ENCODE results near the gene PDCD7.
"Not testable (repeated sequence)": the region's sequence is repeated elsewhere in the genome, so short reads cannot be mapped to it uniquely, and the experiment has no call there.

Gene PDCD7

DNA sequence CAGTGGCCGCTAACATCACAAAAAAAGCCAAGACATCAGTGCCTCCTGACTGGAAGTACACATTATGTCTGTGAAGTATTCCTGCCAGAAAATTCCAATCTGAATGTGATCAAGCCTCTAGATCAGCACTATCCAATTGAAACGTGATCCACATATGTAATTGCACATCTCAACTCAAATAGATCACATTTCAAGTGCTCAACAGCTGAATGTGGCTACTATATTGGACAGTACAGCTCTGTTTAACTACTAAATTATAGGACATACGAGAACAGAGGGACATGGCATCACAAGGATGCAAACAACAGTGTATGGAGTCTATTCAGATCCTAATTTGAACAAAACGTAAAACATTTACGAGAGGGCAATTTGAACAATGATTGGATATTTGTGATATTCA lies 18.1 kb downstream of the PDCD7 start:
- no peak for DNase-seq (ENCODE audit: low read depth, low spot score)

DNA sequence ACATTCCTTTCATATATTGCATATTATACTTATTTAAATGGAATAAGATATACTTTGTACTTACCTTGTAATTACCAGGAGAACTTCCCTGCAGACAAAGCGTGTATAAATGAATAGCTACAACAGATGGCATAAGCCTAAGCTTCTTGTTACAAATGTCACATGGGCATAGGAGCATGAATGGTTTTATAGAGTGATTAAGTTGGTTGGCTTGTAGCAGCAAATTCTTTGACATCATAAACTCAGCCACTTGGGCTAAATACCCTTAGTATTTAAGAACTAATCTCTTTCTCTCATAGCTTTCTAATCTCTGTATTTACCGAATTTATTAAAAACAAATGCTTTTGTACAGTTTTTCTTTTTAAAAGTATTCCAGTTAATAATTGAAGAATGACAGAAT lies 18.5 kb downstream of the PDCD7 start, which contains the start of gene UBAP1L:
TSS of gene UBAP1L (minus strand) at position 115 of the 400 bp plus-strand sequence. CDS start 8,985 bp downstream, outside the sequence.
- DNase-seq (ENCODE audit: low read depth, low spot score): no peak

GRCh38 chr15:65110676-65111292 lies 22.8 kb downstream of the PDCD7 start:
- DNase-seq (ENCODE audit: low read depth, low spot score): no peak

GRCh38 chr15:65106011-65106590 lies 27.5 kb downstream of the PDCD7 start:
- DNase-seq (ENCODE audit: low read depth, low spot score): no peak

GRCh38 chr15:65105038-65105437 lies 28.6 kb downstream of the PDCD7 start:
- no peak for DNase-seq (ENCODE audit: low read depth, low spot score)

GRCh38 chr15:65102912-65103311 lies 30.7 kb downstream of the PDCD7 start:
- DNase-seq (ENCODE audit: low read depth, low spot score): no peak

DNA sequence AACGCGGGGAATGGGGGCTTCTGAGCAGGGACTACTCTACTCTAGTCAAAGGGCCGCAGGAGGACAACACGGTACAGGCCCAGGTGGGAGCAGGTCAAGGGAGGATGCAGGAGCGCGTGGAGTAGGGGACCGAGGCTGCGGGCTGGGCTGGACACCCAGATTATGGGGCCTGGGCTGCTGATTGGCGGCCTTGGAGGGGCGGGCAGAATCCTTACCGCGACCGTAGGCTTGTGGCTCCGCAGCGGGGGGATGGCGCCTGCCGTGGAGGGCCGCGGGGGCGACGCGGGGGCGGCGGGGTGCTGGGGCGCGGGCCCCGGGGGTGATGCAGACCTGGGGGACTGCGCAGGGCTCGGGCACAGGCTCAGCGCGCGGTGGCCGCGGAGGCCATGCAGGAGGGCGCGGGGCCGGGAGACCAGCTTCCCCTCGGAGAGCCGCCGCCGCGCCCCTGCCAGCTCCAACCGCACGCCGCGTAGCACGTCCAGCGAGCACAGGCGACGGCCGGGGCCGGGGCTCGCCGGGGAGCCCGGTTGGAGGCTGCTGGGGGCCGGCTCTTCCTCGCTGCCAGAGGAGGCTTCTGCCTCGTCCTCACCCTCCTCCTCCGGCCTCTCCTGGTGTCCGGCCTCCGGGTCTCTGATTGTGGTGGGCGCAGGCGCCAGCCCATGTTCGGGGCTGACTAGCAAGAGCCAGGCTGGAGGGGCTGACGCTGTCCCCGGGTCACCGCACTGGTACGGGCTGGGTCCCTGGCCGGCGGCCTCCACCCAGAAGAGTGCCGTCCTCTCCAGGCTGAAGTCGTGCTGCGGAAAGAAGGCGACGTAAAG lies 31.5 kb downstream of the PDCD7 start:
- no peak for DNase-seq (ENCODE audit: low read depth, low spot score)

- DNase-seq (ENCODE audit: low read depth, low spot score): no peak
Observed at GRCh38 chr15:65101411-65101890, 32.2 kb downstream of the PDCD7 start.

DNA sequence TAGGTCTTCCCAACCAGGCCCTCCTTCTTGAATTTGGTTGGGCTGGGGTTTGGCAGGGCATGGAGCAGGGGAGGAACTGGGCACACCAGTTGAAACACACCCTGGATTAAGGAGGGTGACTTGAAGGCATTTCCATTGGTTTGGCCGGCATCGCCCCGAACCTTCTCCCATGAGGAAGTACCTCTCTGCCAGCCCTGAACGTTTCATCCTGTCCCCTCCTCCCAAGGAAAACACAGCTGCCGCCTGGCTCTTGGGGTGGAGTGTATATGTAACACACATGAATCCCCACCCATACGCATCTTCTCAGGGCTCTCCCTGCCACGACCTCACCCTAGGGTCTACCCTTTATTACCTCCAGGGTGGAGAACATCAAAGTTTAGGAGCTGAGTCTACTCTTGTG lies 33.2 kb downstream of the PDCD7 start:
- DNase-seq (ENCODE audit: low read depth, low spot score): no peak

GRCh38 chr15:65099801-65100200 lies 33.8 kb downstream of the PDCD7 start:
- not testable (repeated sequence) for DNase-seq (ENCODE audit: low read depth, low spot score)

GRCh38 chr15:65099336-65099735 lies 34.3 kb downstream of the PDCD7 start:
- DNase-seq (ENCODE audit: low read depth, low spot score): no peak

DNA sequence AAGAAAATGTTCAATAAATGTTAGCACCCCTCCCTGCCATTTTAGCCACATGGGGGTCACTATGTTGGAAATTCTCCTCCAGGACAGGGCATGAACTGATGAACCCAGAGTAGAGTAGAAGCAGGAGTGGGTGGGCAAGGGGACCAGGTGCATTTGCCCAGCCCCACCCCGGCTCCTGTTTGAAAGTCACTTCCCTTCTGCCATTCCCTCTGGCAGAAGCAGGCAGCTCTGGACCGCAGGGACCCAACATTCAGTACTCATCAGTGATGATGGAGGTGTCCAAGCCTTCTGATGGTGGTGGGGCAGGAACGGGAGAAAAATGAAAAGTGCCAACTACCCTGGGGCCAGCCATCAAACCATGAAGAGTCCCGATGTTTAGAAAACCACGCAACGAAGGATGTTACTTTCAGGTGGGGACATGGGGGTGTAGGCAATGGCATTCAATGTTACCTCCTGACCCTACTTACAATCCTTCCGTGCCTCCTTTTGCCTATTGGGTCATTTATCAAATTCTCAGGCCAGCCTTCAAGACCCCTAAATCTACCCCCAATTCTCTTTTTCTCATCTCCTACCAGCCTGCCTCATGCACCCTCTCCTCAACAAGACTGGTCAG lies 35.9 kb downstream of the PDCD7 start:
- no peak for DNase-seq (ENCODE audit: low read depth, low spot score)

DNA sequence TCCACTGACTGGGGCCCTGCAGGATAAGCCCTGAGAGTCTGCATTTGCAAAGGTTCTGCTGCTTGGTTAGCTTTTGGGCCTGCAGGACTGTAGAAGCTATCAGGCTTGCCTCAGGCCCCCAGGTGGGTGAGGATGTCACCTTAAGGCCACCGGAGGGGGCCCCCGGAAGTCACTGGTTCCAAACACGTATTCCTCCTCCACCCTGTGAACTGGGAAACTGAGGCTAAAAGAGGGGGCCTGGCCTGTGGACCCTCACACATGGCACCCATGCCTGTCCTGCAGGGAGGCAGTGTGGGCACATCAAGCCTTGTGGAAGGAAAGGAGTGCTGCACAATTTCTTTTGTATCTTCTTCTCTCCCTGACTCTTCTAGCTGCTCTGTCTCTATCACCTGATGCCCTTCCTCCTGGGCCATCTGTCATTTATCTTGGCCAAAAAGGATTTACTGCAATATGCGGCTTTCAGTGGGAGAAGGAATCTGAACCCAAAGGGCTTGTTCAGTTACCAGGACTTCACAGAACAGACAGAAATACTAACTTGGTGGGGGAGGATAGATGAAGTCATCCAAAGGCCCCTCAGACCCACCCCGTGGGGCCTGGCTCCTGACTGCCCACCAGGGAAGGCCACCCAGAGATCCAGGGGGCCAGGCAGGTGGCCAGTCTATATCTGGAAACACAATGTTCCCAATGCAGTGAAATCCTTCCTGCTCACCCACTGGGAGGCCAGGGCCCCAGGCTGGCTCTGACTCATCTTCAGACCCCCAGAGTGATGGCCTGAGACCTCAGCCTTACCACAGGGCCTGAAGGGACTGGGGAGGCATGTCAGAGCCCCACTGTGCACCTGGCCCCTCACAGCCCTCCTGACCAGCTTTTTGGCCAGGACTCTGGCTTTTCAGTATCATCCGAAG lies 36.9 kb downstream of the PDCD7 start:
- no peak for DNase-seq (ENCODE audit: low read depth, low spot score)

DNA sequence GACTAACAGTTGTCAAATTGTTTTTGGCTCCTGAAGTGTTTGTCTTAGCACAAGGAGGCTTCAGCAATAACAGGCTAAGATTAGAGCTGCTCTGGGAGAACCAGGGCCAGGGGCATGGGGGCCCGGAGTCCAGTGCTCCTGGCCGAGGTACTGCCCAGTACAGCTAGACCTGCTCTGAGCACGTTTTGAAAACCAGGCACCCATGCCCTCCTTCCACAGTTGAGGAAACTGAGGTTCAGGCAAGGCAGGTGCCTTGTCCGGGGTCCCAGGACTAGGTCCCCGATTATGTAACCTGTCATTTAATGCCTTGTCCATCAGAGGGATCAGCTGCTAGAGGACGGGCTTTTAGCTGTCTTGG lies 37.9 kb downstream of the PDCD7 start:
- DNase-seq (ENCODE audit: low read depth, low spot score): no peak

DNA sequence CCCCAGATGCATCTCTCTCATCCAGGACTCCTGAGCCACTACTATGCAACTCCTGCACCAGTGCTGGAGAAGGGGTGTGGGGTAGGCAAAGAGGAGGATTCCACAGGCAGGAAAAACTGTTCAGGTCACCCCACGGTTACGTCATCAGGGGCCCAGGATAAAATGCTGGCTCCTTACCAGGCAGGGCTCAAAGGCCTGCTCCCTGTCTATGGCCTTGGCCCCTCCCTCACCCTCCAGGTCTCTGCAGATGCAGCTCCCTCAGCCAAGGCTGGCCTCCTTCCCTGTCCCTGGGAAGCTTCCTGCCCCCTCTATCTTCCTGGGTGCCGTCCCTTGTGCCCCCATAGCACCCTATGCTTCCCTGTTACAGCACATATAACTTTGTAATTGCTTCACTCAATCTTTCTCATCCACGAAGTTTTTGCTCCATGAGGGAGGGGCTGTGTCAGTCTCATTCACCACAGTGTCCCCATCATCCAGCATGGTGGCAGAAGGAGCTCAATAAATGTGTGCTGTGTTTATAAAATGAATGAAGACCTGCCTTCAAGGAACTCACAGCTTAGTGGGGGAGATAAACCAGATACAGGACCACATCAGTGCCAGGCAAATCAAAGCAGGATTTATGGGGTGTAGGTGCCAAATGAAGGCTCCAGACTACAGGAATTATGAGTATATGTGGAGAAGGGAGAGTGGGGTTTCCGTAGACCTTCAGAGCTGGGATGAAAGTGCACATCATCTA lies 38.4 kb downstream of the PDCD7 start:
- DNase-seq (ENCODE audit: low read depth, low spot score): no peak

DNA sequence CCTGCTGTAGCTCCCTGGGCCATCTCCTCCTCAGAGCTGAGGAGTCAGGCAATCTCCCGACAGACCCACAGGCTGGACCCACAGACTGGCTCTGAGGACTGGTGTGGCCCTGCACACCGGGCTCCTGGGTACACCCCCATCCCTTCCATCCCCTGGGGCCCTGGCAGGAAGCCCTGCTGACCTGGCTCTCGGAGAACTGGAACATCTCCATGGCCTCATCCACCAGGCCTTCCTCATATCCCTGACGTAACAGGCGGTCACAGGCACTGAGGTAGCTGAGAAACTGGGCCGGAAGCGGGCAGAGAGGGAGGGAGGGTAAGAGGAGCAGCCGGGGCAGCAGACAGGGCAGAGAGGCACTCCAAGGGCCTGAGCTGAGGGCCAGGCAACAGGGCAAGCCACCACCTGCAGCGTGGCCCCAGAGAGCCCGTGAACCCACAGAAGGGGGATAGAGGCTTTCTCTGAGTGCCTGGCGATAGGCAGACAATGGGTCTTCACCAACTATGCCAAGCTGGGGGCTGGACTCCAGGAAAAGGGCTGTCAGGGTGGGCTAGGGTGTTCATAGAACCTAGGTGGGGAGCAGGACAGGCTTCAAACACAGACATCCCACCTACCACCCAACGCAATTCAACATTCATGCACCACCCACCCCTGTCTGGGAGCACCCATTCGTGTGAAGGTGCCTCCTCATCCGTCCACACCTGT lies 39.2 kb downstream of the PDCD7 start:
- no peak for DNase-seq (ENCODE audit: low read depth, low spot score)

DNA sequence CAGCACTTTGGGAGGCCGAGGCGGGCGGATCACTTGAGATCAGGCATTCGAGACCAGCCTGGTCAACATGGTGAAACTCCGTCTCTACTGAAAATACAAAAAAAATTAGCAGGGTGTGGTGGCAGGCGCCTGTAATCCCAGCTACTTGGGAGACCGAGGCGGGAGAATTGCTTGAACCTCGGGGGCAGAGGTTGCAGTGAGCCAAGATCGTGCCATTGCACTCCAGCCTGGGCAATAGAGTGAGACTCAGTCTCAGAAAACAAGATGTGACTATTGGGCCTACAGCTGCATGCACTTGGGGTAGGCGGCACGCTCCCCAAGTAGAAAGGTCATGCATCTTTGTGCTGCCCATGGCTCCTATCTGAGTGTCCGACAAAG lies 39.8 kb downstream of the PDCD7 start:
- DNase-seq (ENCODE audit: low read depth, low spot score): not testable (repeated sequence)

GRCh38 chr15:65092911-65093792 lies 40.5 kb downstream of the PDCD7 start:
- DNase-seq (ENCODE audit: low read depth, low spot score): no peak

Measured in brain pericyte (primary cell).